Chondrocyte (in vitro differentiated cells): ENCODE measurements around the gene RNU7-1. TPM values are rescaled to one million over a fixed set of nuclear protein-coding genes. Genes with fewer than 3 reads are reported as not detected.

Experiments used
- DNase-seq: peaks from one replicate; pipeline ENCODE4 v3.0.0; 2021; ENCODE audit warnings: mixed read lengths, low spot score
- H3K27ac Mint-ChIP-seq: one replicate; pipeline ENCODE4 v1.8.0; 2021; ENCODE audit warnings: mild to moderate bottlenecking, moderate library complexity, mixed read lengths; ENCODE audit not compliant: unreplicated experiment
- H3K27me3 Mint-ChIP-seq: 2 replicates; pipeline ENCODE4 v1.8.0; 2021; ENCODE audit warnings: low read depth, mixed read lengths
- H3K36me3 Mint-ChIP-seq: 2 replicates; pipeline ENCODE4 v1.8.0; 2021; ENCODE audit warnings: low read depth, mixed read lengths
- H3K4me1 Mint-ChIP-seq: 2 replicates; pipeline ENCODE4 v1.8.0; 2021; ENCODE audit warnings: low read depth, mild to moderate bottlenecking, mixed read lengths
- H3K4me3 Mint-ChIP-seq: one replicate; pipeline ENCODE4 v1.8.0; 2021; ENCODE audit warnings: mild to moderate bottlenecking, moderate library complexity, mixed read lengths; ENCODE audit not compliant: unreplicated experiment
- H3K9me3 Mint-ChIP-seq: 2 replicates; pipeline ENCODE4 v1.8.0; 2021; ENCODE audit warnings: low read depth, mixed read lengths
- total RNA-seq: library from RNA; stranded (reverse); gene quantifications from 3 replicates; pipeline ENCODE4 v1.2.1, GENCODE V29; 2021
- TF ChIP-seq, protein P1 (sequence below): fragments of 200-600 bp; sonication (generic); IDR thresholded peaks from 2 replicates; pipeline ENCODE4 v1.5.0; 2021; ENCODE audit warnings: antibody characterized with exemption, mild to moderate bottlenecking, moderate library complexity

RNU7-1 gene
- total RNA-seq, 1 donor from 2014 or later: not detected

DNA sequence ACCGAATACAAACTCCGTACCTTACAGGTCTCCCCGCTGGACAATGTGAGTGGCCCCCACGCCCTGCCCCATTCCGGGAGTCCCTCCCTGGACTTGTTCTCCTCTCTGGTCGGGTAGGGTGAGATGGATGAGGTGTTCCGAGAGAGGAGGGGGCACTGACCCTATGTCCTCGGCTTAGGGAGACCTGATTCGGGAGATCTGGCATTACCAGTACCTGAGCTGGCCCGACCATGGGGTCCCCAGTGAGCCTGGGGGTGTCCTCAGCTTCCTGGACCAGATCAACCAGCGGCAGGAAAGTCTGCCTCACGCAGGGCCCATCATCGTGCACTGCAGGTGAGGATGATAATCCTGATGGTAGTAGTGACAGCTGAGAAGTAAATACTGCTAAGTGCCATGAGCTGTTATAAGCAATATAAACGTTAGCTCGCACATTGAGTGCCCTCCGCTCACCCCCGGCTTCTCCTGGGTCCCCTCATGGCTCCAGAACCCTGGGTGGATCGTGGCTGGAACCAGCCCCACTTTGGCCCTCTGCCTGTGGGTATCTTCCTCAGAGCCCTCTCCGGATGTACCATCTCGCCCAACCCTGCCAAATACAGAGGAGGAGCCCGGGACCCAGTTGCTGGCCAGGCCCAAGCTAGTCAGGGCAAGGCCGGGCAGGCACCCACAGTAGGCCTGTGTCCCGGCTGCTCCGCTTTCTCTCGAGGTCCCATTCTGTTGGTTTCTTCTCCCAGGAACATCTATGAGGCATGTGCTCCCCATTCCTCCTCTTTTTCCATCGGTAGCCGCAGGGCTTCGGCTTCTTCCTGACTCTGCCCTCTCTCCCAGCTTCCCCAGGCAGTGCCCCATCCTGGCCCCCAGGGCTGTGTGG, 14.4 kb downstream of the RNU7-1 start:
- Mint-ChIP-seq H3K27ac (no peak overlapping the region), H3K36me3 (no peaks in the 10 kb centered on the region), H3K4me1 (peaks cover 27% of the 10 kb centered on the region), H3K27me3 (no peaks in the 10 kb centered on the region), H3K4me3 (no peak overlapping the region), H3K9me3 (no peaks in the 10 kb centered on the region)
- TF ChIP-seq, protein P1, sequence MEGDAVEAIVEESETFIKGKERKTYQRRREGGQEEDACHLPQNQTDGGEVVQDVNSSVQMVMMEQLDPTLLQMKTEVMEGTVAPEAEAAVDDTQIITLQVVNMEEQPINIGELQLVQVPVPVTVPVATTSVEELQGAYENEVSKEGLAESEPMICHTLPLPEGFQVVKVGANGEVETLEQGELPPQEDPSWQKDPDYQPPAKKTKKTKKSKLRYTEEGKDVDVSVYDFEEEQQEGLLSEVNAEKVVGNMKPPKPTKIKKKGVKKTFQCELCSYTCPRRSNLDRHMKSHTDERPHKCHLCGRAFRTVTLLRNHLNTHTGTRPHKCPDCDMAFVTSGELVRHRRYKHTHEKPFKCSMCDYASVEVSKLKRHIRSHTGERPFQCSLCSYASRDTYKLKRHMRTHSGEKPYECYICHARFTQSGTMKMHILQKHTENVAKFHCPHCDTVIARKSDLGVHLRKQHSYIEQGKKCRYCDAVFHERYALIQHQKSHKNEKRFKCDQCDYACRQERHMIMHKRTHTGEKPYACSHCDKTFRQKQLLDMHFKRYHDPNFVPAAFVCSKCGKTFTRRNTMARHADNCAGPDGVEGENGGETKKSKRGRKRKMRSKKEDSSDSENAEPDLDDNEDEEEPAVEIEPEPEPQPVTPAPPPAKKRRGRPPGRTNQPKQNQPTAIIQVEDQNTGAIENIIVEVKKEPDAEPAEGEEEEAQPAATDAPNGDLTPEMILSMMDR: no peak
- DNase-seq: no peak

DNA sequence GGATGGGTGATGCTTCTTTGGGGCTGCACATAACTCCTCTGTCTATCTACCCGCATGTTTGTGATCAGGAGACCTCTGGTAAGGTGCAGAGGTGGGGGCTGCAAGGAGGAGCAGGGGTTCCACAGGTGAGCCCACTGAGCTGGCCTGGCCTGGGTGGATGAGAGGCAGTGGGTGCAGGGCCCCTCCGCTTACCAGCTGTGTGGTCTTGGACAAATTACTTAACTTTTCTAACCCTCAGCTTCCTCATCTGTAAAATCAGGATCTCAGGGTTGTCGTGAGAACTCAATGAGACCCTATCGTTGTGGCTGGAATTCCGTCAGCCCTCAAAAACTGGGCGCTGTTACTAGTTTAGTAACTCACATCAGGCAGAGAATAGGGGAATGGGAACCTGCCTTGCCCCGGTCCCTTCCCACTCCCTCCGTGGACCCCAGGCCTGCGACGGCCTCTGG, 15.0 kb downstream of the RNU7-1 start:
- TF ChIP-seq, protein P1: no peak
- Mint-ChIP-seq H3K27me3 (no peaks in the 10 kb centered on the region), H3K36me3 (no peaks in the 10 kb centered on the region), H3K4me3 (no peak overlapping the region), H3K27ac (no peak overlapping the region), H3K9me3 (no peaks in the 10 kb centered on the region), H3K4me1 (peaks cover 21% of the 10 kb centered on the region)
- DNase-seq: no peak

DNA sequence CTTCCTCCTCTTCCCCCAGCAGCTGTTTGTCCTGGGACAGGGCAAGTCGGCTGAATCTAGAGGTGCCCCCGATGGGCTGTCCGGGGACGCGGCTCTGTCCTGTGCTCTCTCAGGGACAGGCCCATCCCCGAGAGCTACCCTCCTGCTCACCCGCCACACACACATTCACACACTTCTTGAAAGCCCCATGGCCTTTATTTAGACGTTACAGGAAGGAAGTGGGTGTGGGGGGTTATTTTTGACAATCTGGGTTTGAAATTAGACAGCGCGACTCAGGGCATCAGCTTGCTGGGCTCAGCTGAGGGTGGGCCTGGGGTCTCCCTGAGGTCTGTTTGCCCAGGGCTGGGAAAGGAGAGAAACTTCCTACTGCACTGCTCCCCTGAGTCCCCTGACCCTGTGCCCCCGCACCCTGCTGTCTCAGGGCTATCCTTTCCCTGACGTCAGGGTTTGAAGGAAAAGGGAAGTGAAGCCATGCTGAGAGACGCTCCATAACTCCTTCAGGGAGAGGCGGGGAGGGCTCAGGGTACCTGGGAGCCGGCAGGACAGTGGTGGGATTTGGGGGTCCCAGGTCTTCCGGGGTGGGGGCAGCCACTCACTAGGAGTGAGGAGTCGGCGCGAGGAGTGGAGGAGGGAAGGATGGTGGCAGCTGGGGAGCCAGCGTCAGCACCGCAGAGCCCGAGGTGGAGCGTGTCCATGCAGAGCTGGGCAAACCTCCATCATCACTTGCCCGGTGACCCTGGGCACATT, 15.6 kb downstream of the RNU7-1 start:
- Mint-ChIP-seq H3K4me3 (no peak overlapping the region), H3K9me3 (no peaks in the 10 kb centered on the region), H3K36me3 (no peaks in the 10 kb centered on the region), H3K27ac (no peak overlapping the region), H3K27me3 (no peaks in the 10 kb centered on the region), H3K4me1 (peaks cover 15% of the 10 kb centered on the region)
- TF ChIP-seq, protein P1: no peak
- DNase-seq: no peak

DNA sequence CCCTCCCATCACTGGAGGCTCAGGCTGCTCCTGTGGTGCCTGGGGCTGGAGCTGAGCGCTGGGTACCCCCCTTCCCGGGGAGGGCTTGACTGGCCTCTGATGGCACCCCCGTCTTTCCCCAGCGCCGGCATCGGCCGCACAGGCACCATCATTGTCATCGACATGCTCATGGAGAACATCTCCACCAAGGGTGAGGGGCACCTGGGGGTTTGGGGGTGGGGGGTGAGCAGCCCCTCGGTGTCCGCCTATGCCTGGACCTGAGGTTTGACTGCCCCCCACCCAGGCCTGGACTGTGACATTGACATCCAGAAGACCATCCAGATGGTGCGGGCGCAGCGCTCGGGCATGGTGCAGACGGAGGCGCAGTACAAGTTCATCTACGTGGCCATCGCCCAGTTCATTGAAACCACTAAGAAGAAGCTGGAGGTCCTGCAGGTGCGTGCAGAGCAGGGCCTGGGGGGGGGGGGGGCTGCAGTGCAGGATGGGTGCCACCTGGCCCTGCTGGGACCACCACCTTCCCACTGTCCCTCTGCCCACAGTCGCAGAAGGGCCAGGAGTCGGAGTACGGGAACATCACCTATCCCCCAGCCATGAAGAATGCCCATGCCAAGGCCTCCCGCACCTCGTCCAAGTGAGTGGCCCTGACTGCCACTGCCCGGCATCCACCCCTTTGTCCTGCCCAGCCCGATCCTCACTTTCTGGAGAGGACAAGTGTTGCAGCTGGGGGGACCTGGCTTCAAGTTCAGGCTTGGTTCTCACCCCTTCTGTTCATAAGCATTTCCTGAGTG, 16.4 kb downstream of the RNU7-1 start:
- no peak overlapping the region for H3K27ac Mint-ChIP-seq
- peaks cover 15% of the 10 kb centered on the region for H3K4me1 Mint-ChIP-seq
- H3K36me3 Mint-ChIP-seq: no peaks in the 10 kb centered on the region

More for the DNA sequence above, 16.4 kb downstream of the RNU7-1 start:
- TF ChIP-seq, protein P1: no peak
- Mint-ChIP-seq H3K4me3 (no peak overlapping the region), H3K9me3 (no peaks in the 10 kb centered on the region), H3K27me3 (no peaks in the 10 kb centered on the region)
- DNase-seq: no peak
